Measurements from ENCODE around the gene MTG1. TPM values are rescaled to one million over a fixed set of nuclear protein-coding genes. Genes with fewer than 3 reads are reported as not detected.

Gene MTG1
- polyA plus RNA-seq, 1 experiment, result 38.1 TPM

- Histone ChIP-seq H3K36me3 (ENCODE audit: control insufficient read depth, insufficient read depth, low read length) (no peaks in the 10 kb centered on the region), H3K4me3 (ENCODE audit: low read depth, low read length) (no peak overlapping the region), H3K27me3 (ENCODE audit: control insufficient read depth, insufficient read depth, low read length) (no peaks in the 10 kb centered on the region)
- DNase-seq (ENCODE audit: low read depth), result no peak
- ChIA-PET CTCF (interaction anchor here (0.6 to 1.5 kb wide), 3 partner anchors 9 to 114 kb away, joined by 3 to 5 read pairs (median 3); no protein-coding TSS in a partner anchor), POLR2A (no interaction called here)
- TF ChIP-seq CTCF (IDR thresholded peaks at IDR 0.05; ENCODE audit: insufficient read depth, low read depth, low read length), result no peak
These were observed 48.4 kb downstream of the MTG1 start for GRCh38 chr10:133442191-133442966.

GRCh38 chr10:133442967-133443924 is 49.3 kb downstream of the MTG1 start:
- no peaks in the 10 kb centered on the region for H3K27me3 ChIP-seq (ENCODE audit: control insufficient read depth, insufficient read depth, low read length)
- CTCF ChIA-PET, result interaction anchor here (0.6 kb wide), 1 partner anchor 9 kb away, joined by 3 read pairs; no protein-coding TSS in a partner anchor
- H3K4me3 ChIP-seq (ENCODE audit: low read depth, low read length), result no peak overlapping the region
- no peak for TF ChIP-seq CTCF (IDR thresholded peaks at IDR 0.05; ENCODE audit: insufficient read depth, low read depth, low read length)
- DNase-seq (ENCODE audit: low read depth), result no peak
- POLR2A ChIA-PET, result no interaction called here
- no peaks in the 10 kb centered on the region for H3K36me3 ChIP-seq (ENCODE audit: control insufficient read depth, insufficient read depth, low read length)

- ChIA-PET CTCF (no interaction called here), POLR2A (no interaction called here)
- Histone ChIP-seq H3K4me3 (ENCODE audit: low read depth, low read length) (no peak overlapping the region), H3K36me3 (ENCODE audit: control insufficient read depth, insufficient read depth, low read length) (no peaks in the 10 kb centered on the region), H3K27me3 (ENCODE audit: control insufficient read depth, insufficient read depth, low read length) (no peaks in the 10 kb centered on the region)
- DNase-seq (ENCODE audit: low read depth), result no peak
- no peak for TF ChIP-seq CTCF (IDR thresholded peaks at IDR 0.05; ENCODE audit: insufficient read depth, low read depth, low read length)
These were observed 50.6 kb downstream of the MTG1 start for GRCh38 chr10:133444342-133445267.

GRCh38 chr10:133445268-133445732 is 51.3 kb downstream of the MTG1 start:
- Histone ChIP-seq H3K27me3 (ENCODE audit: control insufficient read depth, insufficient read depth, low read length) (no peaks in the 10 kb centered on the region), H3K36me3 (ENCODE audit: control insufficient read depth, insufficient read depth, low read length) (no peaks in the 10 kb centered on the region), H3K4me3 (ENCODE audit: low read depth, low read length) (no peak overlapping the region)
- no peak for DNase-seq (ENCODE audit: low read depth)
- ChIA-PET POLR2A (no interaction called here), CTCF (no interaction called here)
- no peak for TF ChIP-seq CTCF (IDR thresholded peaks at IDR 0.05; ENCODE audit: insufficient read depth, low read depth, low read length)

All from BJ (cell line).